GM12801 (cell line): ENCODE measurements around the gene STK40.

Experiments used
- TF ChIP-seq, protein P1 (sequence below): IDR thresholded peaks from one replicate; pipeline ENCODE4 v1.5.1; 2011; ENCODE audit warnings: control low read depth; ENCODE audit not compliant: insufficient read length; ENCODE audit errors: extremely low read depth

Gene STK40

DNA sequence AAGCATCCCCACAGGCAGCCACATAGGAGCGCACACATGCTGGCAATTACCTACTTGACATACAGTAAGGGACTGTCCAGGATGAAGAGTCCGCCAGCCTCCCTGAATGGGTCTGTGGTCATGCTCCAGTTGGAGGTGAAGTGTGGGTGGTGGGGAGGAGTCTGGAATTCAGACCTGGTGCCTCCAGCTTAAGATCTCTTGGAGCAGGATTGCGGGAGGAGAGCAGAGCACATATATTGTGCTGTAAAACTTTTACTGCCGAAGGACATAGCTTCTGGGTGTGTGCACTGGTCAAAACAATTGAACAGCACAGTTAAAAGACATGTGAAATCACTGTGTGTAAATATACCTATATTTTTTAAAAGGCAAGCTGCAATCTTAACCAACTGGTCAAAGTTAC lies 17.9 kb downstream of the STK40 start:
- TF ChIP-seq, protein P1, sequence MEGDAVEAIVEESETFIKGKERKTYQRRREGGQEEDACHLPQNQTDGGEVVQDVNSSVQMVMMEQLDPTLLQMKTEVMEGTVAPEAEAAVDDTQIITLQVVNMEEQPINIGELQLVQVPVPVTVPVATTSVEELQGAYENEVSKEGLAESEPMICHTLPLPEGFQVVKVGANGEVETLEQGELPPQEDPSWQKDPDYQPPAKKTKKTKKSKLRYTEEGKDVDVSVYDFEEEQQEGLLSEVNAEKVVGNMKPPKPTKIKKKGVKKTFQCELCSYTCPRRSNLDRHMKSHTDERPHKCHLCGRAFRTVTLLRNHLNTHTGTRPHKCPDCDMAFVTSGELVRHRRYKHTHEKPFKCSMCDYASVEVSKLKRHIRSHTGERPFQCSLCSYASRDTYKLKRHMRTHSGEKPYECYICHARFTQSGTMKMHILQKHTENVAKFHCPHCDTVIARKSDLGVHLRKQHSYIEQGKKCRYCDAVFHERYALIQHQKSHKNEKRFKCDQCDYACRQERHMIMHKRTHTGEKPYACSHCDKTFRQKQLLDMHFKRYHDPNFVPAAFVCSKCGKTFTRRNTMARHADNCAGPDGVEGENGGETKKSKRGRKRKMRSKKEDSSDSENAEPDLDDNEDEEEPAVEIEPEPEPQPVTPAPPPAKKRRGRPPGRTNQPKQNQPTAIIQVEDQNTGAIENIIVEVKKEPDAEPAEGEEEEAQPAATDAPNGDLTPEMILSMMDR, result no peak

DNA sequence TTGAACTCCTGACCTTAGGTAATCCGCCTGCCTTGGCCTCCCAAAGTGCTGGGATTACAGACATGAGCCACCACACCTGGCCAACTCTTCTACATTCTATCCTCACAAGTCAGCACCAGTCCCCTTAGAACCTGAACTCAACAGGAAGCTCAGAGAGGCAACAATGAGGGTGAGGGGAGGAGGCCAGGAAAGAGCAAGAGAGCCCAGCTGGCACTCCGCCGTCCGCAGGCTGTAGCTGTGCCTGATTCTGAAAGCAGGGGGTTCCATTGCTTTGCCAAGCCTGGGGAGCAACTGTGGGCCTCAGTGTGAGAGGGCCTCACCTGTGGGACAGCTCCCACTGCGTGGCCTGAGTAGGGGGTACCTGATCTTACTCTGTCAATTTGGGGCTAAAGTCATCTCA lies 18.7 kb downstream of the STK40 start:
- TF ChIP-seq, protein P1, result no peak

DNA sequence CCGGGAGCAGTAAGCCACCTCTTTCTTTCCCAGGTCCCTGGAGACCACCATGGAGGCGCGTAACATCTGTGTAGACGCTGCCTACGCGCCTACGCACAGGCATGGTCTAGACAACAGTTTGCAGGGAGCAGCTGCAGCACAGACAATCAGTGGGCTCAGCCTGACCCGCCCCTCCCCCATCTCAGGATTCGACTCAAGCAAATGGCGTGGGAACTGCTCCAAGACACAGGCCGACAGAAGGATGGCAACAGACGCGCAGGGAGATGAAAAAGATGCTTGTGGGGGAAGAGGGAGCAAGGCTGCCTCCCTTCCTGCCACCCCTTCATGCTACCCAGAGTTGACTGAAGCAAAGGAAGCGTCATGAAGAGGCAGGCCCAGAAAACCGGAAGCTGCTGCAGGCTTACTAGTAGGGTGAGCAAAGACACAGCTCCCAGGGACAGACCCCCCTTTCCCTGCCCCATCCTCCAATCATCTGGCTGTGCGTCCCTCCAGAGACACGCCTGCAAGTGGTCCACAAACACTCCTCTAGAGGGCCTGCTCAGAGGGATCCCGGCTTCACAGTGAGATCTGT lies 19.5 kb downstream of the STK40 start:
- TF ChIP-seq, protein P1, result no peak

DNA sequence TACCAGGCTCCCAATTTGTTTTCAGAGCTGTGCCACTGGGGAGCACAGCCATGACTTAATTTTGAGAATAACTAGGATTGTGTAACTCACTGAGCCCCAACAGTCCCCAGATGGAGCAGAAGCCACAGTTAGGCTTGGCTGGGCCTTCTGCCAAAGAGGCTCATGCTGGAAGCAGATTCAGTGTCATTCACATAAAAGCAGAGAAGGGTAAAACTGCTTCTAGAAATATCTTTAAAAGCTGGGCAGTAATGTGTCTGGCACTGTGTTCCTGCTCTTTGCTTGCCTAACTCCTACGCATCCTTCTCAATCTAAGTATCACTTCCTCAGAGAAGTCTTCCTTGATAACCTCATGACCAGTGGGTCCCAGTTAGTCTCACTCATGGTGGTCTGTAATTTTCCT lies 20.3 kb downstream of the STK40 start:
- TF ChIP-seq, protein P1, result no peak

DNA sequence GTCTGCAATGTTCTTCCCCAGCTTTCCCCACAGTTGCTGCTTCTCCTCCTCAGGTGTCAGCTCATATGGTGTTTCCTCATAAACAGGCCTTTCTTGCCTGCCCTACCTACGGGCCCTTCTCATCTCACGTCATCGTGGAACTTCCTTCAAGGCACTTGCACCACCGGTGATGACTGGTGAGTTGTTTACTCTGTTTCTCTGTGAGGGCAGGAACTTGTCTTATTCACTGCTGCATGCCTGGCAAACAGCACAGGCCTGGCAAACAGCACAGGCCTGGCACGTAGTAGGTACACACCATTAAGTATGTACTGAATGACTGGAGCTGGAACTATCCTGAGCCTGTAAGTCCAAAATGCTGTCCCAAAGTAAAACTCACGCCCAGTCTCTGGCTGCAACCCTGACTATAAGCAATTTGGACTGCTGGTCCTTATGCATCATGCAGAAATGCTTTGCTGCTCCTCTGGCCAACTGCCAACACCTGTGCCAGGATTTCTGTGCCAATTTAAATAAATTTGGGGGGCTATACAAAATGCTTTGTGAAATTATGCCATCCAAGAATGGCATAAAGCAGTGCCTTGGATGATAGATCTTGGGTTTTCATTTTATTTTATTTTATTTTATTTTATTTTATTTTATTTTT lies 25.7 kb downstream of the STK40 start:
- TF ChIP-seq, protein P1, result no peak

DNA sequence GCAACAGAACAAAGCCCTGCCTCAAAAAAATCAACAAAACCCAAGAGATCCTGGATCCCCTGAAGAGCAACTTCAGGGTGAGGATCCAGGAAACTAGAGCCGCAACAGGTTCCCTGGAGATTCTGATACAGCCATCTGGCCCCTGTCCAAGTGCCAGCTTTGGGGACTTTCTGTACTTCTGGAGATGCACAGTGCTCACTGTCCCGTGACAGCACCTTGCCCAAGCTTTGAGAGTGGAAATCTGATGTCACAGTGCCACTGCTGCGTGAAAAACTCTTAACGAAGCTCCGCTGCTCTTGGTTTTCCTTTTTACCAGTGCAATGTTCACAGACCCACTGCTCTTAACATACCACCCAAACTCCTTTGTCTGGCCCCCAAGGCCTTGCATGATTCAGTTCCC lies 26.3 kb downstream of the STK40 start:
- TF ChIP-seq, protein P1, result no peak

DNA sequence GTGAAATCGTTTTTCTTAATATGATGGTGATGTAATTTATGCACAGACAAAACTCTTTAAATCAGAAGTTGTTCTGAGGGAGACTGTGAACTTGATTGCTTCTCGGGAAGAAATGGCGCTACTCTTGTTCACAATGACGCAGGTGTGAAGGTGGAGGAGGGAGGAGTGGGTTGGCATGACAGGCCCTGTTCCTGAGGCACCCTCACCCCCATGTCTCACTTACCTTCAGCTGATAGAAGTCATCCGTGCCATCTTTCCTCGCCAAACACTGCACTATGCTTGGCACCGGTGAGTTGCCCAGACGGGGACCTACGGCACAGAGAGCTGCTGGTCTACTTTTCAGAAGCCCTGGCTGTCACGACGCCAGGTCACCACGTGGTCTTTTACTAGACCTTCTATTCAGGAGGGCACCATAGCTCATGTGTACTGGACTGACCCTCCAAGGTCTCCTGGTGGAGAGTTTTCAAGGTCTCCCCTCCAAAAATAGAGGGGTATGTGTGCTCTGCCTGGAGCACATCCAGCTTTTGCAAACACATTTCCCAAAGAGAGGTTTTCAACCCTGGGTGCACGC lies 27.1 kb downstream of the STK40 start:
- TF ChIP-seq, protein P1, result no peak
